Effector CD8-positive, alpha-beta T cell (primary cell): Measurements from ENCODE around the gene CDKAL1.

Experiments used
- DNase-seq: peaks from one replicate; lab custom pipeline; 2025; lab: John Stamatoyannopoulos, UW

CDKAL1 gene

DNA sequence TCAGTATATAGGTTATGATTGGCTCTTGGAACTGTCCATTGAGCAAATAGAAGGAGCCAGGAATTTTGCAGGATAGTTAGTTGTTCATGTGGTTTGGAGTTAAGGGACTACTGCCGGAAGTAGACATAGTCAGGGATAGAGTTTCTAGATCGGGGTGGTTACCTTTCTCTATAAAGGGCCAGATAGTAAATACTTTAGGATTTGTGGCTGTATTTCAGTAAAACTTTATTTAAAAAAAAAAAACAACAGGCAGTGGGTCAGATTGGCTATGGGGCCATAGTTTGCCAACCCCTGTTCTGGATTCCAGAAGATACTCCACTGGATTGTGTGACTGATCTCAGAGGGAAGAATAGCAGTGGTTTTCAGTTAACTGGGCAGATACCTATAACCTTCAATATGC lies 570.0 kb downstream of the CDKAL1 start:
- DNase-seq, result no peak

DNA sequence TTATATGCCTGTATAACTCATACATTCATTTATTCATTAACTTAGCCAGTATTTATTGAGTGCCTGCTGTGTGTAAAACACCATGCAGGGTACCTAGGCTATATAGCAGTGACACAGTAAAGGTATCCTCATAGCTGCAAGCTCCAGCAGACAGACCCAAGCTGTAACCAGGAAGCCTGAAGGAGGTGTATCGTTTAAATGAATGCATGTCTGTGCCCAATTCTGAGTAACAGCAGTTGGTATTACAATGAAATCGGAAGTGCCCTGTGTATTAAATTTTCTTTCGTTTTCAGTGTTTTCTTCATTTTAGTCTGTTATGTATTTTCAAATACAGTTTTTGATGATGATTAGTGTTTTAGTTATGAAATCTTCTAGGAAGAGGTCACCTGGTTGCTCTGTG lies 573.5 kb downstream of the CDKAL1 start:
- no peak for DNase-seq

DNA sequence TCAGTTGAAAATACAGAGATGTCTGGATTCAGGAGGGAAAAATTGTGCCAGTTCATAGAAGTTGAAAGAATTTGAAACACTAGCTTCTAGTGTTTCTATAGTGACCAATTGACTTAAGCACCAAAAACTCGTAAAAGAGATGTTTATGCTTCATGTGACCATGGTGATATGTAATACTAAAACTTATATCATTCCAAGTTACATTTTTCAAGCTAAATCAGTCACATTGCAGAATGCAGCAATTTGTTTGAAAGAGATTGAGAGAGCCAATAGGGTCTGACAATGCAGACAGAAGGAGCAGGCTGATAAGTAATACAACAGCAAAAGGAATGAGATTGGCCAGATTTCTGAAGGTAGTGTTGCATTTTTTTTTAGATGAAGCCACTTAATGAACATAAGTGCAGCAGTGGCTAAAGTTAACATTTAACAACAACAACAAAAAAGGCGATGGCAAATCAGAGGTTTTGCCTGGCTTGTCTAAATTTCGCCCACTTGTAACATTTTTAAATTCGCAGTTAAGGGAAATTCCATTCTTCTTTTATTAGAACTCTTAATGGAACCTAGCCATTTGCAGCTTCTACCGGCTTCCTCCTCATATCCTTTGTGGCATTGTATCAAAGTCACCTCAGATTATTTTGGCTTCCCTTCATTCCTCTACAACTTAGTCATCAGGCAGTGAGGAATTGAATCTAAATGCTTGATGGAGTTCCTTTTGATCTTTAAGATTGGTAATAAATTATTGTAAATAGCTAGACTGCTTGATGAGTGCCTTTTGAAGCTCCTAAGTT lies 575.3 kb downstream of the CDKAL1 start:
- no peak for DNase-seq

DNA sequence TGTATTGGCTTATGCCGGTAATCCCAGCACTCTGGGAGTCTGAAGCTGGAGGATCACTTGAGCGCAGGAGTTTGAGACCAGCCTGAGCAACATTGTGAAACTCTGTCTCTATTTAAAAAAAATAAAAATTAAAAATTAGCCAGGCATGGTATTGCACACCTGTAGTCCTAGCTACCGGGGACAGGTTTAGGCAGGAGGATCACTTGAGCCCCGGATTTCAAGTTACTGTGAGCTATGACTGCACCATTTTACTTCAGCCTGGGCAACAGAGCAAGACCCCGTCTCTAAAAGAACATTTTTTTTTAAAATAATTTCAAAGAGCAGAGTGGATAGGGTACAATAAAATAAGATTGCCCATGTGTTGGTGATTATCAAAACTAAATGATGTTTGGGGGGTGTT lies 576.4 kb downstream of the CDKAL1 start:
- DNase-seq, result no peak

DNA sequence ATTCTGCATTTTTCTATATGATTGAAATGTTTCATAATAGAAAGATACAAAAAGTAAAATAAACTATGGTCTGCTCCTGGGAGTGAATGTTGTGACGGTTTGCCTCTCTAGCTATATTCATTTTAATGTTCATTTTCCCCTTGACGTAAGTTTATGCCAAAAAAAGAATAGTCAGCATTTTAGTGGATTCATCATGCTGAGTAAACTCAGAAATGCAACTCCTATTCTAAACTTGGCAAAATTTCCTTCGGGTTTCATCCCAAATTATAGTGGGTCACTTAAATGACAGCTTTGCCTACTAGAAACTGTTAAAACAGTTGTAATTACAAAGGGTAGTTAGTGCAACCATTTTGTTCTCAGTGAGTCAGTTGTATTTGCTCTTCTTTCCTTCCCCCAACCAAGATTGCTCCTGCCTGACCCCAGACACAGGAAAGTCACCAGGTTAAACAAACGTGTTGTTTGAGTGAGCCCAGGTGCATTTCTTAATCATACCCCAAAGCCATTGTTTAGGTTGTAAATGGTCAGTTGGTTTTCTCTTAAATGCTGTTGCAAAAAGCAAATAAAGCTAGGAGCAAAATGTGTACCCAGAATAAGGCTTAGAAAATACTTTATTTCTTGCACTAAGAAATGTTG lies 577.0 kb downstream of the CDKAL1 start:
- no peak for DNase-seq

DNA sequence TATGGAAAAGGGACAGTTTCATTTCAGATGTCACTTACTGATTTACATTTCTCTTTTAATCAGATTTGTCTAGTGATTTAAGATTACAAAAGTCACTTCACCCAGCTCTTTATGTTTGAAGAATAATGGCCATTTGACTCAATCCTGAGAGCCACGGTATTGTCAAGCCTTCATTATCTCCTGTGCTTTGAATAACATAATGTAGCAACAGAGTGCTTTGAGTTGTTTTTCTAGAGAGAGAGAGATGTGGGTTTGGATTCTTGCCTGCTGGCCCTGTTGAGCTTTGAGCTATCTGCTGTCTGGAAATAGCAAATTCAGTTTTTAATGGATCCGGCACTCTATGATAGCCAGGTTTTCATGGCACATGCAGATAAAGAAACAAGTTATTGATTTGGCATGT lies 580.9 kb downstream of the CDKAL1 start:
- DNase-seq, result no peak

DNA sequence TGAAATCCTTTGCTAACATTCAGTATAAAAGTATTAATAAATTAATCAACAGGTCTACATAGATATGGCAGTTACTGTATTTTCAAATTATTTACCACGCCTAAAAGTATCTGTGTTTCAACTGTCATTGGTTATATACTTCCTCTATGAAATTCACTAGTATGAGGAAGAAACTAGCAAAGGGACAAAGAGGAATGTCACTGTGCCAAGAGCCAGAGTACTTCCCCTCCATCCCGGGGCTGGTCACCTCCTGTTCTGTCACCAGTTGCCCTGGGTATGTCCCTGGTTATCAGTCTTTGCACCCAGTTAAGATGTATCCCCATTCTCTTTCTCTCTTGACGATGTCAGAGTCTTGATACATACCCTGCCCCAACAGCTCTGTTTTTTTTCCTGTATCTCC lies 582.5 kb downstream of the CDKAL1 start:
- DNase-seq, result no peak

DNA sequence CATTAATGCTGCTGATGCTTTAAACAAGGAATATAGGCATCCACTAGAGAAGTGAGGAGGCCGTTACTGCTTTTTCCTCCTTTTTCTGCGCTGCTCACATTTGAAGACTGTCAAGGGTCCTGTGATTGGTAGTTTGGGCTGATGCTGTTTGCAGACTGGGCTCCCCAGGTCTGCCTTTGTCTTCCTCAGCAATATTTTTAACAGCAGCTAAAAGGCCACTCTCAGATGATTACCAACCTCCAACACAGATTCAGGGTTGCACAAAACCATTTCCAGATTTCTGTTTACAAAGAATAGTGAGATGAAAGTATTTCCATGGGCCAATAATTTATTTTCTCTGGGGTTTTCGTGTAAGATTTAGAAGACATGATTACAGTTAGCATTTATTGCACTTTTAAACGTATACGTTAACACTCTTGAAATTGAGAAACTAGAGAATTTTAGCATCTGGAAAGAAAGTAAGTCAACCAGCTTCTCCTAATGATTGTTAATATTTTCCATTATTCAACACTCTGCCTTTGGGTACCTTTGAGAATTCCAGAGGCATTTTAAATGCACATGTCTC lies 584.0 kb downstream of the CDKAL1 start:
- no peak for DNase-seq

DNA sequence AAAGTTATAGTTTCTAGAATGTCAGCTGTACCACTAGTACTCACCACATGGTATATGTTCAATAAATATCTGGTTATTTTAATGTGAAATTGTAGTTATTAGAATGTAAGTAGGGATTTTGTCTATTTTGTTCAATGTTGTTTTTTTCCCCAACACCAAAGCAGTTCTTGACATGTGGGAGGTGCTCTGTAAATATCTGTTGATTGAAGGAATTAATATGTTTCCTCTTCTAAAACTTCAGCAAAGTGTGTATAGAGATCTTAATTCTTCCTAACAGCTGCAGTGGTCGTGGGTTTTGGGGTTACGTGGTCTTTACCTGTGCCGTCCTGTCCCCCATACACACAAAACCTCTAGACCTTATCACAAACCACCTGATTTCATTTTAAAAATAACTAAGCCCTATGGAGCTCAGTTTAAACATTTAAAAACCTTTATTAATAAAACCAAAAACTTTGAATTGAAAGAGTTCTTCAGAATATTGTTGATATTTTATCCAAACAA lies 587.4 kb downstream of the CDKAL1 start:
- DNase-seq, result no peak

DNA sequence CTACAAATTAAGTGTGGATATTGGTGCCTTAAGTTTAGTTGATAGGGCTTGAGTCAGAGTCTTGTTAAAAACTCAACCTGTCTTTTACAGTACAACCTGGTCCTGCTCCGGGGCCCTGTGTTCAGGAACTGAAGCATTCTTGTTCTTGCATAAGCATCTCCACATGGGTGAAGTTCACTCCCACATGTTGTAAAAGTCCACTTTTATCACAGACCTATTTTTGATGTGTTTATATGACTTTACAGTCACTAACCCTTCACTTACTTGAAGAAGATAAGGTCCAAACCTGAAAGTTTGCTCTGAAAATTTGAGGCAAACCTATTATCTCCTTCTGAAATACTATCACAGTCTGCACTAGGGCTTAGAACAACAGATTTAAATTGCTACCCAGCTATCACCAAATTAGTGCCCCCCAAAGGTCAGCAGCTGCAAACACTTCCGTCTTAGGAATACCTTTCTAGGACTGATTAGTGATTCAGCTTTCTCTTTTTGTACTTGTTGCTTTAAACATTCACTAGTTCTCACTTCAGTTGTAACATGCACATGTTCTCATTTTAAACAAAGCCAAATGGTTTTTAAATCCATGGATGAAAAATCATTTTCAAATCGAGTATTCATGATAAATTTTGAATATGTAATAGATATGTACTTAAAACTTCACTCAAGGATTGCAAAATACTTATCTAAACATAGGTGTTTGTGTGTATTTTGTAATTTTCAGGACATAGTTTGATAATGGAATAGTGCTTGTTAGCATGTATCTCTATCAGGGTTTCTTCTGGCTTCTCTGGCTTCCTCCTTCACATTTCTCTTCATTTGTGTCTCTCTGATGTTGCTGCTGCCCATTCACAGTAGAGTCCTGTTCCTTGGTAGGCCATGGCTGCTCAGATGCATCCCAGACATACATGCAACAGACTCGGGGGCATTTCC lies 589.5 kb downstream of the CDKAL1 start:
- DNase-seq, result no peak

DNA sequence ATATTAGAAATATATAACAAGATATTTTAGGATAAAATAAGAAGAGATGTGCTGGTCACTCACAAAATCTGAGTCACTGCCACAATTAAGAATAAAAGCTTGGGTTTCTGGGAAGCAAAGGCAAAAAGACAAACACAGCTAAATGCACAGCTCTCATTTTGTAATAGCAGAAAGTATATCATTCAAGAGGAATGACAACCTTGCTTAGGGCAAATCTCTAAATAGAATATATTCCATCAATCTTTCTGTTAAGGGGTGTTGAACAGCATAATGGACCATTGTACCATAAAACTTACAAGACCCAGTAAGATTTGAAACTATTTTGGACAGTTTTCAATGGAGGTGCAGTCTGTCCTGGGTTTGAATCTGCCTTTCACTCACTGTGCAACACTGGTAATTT lies 594.3 kb downstream of the CDKAL1 start:
- DNase-seq, result no peak

DNA sequence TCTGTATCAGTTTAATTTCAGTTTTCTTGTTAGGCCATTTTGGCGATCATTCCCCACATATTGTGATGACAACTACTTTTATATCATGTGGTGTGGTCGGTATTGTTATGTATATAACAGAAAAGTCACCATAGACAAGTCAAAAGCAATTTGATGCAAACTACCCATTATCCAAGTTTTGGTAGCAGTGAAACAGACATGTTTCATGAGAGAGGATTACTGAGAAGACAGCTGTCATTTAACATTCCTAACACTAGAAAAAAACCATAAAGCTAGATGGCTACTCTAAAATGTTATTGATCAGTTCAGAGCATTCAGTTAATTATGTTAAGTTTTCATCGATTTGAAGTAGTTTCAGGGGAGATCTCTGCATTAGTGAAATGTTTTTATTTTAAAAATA lies 597.1 kb downstream of the CDKAL1 start:
- no peak for DNase-seq

DNA sequence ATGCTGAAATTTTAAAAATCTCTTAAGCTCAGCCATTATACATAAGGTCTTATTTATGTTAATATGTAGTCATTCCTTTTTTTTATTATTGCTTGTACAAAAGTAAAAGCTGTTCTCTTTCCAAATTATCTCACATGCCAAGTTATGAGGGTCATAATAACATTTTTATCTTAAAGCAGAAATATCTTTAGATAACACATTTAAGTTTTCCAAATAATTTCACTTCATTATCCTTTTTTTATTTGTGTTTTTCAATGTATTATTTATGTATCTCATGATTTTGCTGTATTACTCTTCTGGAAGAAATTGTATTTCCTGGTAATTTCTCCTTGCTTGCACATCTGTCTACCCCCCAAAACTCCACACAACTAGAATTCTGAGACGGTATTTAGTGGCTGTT lies 598.2 kb downstream of the CDKAL1 start:
- DNase-seq, result no peak

DNA sequence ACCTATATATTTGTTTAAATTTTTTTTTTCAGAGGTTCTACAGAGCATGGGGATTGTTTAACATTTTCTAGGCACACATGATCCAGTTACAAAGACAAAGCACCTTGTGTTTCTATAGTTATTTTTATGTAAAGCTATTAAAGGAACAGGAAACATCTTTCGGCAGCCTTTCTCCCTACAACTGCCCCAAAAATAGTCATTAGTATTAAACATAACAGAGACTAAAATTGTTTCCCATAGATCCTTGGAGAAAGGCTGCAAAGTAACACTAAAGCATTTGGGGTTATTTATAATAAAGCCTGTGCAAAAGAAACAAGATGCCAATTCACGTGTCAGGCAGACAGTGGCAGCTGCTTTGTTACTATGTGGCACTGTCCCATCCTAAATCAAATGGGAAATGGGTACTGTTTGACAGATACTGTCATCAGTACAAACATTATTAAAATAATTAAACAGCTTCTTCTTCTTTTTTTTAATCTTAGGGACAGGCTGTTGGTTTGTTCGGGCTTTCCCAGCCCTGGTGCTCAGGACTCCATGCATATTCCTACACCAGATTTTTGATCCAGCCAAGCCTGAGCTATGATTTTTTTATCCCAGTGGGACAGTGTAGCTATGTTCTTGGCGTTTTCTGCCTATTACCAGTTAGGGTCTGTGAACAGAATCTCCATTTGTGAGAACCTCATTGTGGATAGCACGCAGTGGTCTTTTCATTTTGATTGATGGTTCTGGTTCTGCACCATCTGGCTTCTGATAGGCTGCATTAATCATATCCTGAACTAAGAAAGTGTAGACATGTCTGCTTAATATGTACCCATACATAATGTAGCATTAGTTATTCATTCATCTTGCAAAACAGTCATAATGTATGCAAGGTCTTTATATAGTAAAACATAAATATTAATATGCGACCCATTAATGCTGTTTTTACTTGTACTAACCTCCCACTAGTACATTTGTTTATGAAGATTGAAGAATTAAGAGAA lies 598.9 kb downstream of the CDKAL1 start:
- no peak for DNase-seq

DNA sequence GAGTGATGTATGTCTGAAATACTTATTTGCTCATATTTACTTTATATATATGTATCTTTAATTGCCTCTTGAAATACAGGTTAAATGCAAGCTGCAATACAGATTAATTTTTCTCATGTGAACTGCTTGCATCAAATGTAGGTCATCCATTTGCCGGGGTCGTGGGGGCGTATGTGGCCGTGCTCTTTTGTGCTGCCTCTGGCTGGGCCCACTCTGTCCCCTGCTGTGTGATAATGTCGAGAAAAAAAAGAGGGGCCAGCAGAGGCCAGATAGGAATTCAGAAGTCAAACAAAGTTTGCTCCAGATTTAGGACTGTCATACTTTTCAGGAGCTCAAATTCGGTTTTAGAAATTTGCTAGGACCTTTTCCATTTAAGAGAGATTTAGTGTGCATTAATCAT lies 599.6 kb downstream of the CDKAL1 start:
- no peak for DNase-seq

DNA sequence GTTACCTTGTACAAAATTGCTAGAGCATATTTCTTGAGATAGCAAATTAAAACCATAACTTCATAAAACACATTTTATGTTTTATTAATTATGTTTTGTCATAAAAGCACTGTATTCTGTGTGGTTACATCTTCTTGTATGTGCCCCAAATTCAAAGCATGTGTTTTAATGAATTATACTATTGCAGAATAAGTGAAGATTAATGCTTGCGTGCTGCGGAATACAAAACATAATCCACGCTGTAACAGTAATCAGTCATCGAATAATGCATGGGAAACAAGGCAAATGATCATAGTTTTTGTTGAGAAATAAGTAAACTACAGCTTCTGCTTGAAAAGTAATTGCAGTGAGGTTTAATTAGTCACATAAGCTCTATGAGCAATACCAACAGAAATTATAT lies 600.1 kb downstream of the CDKAL1 start:
- no peak for DNase-seq

DNA sequence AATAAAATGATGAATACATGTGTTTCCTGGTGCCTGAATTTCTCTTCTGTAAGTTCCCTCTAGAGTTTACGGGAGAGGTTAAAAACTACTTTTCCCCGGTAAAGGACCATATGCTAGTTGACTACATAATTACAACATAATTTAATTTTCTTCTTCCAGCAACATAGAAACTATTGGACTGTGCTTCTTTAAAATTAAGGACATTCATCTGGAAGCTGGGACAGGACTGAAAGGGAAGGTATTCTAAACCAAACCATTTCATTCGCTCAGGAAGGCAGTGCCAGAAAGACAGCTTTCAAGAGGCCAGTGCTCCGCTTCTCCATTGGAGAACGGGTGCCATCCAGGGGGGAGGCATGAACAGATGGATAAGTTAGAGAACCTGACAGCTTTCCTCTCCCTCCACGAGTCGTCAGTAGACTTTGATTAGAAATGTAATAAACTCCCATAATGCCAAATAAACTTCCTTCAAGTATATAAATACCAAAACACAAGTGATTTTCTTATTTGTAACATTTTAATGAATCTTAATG lies 601.3 kb downstream of the CDKAL1 start:
- no peak for DNase-seq

DNA sequence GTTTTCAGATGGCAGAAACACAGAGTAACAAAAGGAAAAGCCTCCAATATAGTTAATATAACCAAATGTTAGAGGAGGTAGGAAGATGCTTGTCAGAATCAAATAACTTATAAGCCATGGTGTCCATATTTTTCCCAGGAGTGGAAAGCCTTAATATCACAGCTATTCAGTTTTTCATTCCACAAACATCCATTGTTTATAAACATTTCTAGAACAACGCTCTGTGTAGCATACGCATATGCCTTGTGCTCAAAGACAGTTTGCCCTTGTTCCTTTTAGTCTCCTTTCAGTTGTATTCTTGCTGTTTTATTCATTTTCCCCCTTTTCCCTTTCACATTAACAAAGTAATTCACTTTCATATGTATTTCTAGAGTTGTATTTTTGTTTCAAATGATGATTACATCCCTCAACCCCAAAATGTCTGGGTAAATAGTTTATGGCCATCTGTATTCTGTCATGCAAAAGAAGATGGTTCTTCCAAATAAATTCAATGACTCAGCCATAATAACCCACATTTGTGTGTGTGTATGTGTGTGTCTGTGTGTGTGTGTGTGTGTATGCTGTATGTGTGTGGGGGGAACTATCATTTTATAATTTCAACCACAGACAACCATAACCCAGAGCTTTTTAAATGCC lies 603.6 kb downstream of the CDKAL1 start:
- DNase-seq, result no peak

DNA sequence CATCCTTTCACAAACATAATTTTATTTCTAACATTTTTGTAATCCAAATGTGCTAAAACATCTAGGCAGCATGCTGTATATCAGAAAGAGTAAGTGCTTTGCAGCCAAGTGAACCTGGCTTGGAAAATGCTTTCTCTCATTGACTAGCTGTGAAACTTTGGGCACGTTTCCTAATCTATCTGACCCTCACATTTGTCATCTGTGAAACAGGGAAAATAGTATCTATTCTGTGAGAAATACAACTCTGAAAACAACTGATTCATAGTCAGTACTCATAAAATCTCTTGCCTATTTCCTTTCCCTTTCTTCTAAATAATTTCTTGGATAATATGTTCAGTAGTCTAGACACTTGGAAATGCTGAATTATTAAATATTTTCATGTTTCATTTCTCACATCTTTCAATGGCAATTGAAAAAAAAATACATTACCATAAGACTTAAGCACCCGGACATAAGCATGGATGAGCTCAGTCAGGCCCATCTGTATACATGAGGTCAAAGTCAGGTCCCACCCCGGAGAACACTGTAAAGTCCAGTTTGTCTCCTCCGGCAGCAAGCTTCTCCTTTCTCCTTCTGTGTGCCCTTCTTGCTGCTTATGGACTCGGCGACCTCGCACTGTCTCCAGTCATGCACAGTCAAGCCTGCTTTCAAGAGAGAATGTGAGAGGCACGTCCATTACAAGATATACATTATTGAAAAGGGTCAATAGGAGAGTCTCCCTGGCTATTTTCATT lies 604.2 kb downstream of the CDKAL1 start:
- DNase-seq, result no peak

DNA sequence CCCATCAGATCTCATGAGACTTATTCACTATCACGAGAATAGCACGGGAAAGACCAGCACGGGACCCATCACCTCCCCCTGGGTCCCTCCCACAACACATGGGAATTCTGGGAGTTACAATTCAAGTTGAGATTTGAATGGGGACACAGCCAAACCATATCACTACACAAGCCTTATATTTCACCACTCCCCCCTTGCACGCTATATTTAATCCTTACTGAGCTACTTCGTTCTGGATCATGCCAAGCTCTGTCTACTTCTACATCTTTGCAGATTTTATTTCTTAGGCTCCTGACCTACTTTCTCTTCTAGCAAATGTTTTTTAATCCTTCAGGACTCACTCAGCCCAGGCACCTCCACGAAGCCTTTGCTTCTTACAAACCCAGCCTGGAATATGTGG lies 606.7 kb downstream of the CDKAL1 start:
- no peak for DNase-seq
